Ishikawa (cell line): ENCODE results near the gene MDN1.

Experiments
- CEBPB ChIP-seq: IDR thresholded peaks from 2 replicates; pipeline ENCODE4 v1.6.1; 2012
- CREB1 ChIP-seq: IDR thresholded peaks from 2 replicates; pipeline ENCODE4 v1.6.1; 2012; ENCODE audit warnings: low read depth
- EGR1 ChIP-seq: IDR thresholded peaks from 2 replicates; pipeline ENCODE4 v1.6.1; 2012
- EP300 ChIP-seq: IDR thresholded peaks from 2 replicates; pipeline ENCODE4 v1.6.1; 2012; ENCODE audit warnings: borderline replicate concordance
- FOXM1 ChIP-seq: IDR thresholded peaks from 2 replicates; pipeline ENCODE4 v1.6.1; 2012; ENCODE audit warnings: low read depth, borderline replicate concordance
- NFIC ChIP-seq: IDR thresholded peaks from 2 replicates; pipeline ENCODE4 v1.6.1; 2012
- RAD21 ChIP-seq: IDR thresholded peaks from 2 replicates; pipeline ENCODE4 v1.6.1; 2012; ENCODE audit warnings: low read depth
- TAF1 ChIP-seq: IDR thresholded peaks from 2 replicates; pipeline ENCODE4 v1.6.1; 2012; ENCODE audit warnings: low read depth, mild to moderate bottlenecking
- TCF12 ChIP-seq: IDR thresholded peaks from 2 replicates; pipeline ENCODE4 v1.6.1; 2012; ENCODE audit warnings: low read depth
- TEAD4 ChIP-seq: IDR thresholded peaks from 2 replicates; pipeline ENCODE4 v1.6.1; 2012
- USF1 ChIP-seq: IDR thresholded peaks from 2 replicates; pipeline ENCODE4 v1.6.1; 2012
- YY1 ChIP-seq: IDR thresholded peaks from 2 replicates; pipeline ENCODE4 v1.6.1; 2012; ENCODE audit warnings: low read depth
- ZBTB7A ChIP-seq: IDR thresholded peaks from 2 replicates; pipeline ENCODE4 v1.6.1; 2012; ENCODE audit warnings: low read depth
- TF ChIP-seq, protein P1 (sequence below): IDR thresholded peaks from 2 replicates; pipeline ENCODE4 v1.6.1; 2012; ENCODE audit warnings: low read depth, mild to moderate bottlenecking
- TF ChIP-seq, protein P2 (sequence below): IDR thresholded peaks from 2 replicates; pipeline ENCODE4 v1.6.1; 2012

MDN1 gene

GRCh38 chr6:89763550-89763949 lies 56.0 kb downstream of the MDN1 start:
- TF ChIP-seq TAF1 (no peak), ZBTB7A (no peak), USF1 (no peak), CREB1 (no peak), CEBPB (no peak), EP300 (no peak), YY1 (no peak), NFIC (no peak), TEAD4 (no peak)
- TF ChIP-seq, protein P1, sequence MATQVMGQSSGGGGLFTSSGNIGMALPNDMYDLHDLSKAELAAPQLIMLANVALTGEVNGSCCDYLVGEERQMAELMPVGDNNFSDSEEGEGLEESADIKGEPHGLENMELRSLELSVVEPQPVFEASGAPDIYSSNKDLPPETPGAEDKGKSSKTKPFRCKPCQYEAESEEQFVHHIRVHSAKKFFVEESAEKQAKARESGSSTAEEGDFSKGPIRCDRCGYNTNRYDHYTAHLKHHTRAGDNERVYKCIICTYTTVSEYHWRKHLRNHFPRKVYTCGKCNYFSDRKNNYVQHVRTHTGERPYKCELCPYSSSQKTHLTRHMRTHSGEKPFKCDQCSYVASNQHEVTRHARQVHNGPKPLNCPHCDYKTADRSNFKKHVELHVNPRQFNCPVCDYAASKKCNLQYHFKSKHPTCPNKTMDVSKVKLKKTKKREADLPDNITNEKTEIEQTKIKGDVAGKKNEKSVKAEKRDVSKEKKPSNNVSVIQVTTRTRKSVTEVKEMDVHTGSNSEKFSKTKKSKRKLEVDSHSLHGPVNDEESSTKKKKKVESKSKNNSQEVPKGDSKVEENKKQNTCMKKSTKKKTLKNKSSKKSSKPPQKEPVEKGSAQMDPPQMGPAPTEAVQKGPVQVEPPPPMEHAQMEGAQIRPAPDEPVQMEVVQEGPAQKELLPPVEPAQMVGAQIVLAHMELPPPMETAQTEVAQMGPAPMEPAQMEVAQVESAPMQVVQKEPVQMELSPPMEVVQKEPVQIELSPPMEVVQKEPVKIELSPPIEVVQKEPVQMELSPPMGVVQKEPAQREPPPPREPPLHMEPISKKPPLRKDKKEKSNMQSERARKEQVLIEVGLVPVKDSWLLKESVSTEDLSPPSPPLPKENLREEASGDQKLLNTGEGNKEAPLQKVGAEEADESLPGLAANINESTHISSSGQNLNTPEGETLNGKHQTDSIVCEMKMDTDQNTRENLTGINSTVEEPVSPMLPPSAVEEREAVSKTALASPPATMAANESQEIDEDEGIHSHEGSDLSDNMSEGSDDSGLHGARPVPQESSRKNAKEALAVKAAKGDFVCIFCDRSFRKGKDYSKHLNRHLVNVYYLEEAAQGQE: no peak

DNA sequence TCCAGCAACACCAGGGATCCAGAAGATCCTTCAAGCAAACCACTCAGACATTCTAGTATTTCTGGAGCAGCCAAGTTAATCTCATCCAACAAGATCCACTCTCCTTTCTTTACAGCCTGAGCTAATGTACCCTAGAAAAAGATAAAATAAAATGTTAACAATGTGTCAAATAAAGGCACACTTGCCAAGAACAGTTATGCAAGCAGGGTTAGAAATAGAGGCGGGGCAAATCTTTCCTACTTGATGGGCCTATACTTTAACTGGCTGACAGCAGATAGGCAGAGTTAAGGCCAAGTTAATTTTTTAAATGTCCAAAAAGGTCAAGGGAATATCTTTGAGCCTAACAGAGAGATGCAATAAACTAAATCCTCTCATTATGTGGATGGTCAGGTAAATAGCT lies 60.8 kb downstream of the MDN1 start:
- TF ChIP-seq YY1 (no peak), RAD21 (no peak), TCF12 (no peak), CREB1 (no peak), USF1 (no peak), FOXM1 (no peak), ZBTB7A (no peak), TAF1 (no peak), TEAD4 (no peak), CEBPB (no peak)

DNA sequence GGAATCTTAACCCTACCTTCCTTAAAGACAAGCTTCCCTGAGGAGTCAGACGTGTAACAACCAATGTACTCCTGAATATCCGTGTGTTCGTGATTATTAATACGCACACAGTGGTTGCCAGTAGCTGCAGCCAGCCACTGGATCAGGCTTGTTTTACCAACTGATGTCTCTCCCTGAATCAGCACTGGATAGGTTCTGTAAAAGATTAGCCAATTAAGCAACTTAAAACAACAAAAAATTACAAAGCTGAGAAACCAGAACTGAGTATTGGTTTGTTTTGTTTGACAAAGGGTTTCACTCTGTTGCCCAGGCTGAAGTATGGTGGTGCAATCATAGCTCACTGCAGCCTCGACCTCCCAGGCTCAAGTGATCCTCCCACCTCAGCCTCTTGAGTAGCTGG lies 69.3 kb downstream of the MDN1 start:
- TF ChIP-seq RAD21 (no peak), NFIC (no peak), CREB1 (no peak), ZBTB7A (no peak), YY1 (no peak), USF1 (no peak)

DNA sequence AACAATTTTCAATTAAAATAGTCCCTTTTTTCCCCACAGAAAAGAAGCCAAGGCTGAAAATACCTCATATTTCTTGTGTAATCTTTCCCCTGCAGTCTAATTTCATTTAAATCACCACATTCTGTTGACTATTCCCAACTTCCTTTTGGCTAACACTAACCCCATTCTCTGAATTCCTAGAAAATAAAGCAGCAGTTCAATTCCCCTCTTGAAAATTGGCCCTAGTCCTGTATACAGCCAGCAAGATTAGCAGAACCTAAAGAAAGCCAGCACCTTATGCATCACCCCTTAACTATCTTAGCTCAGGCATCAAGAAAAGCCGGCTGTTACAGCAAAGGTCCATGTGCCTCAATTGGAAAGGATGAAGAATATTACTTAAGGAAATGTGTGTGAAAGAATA lies 69.7 kb downstream of the MDN1 start:
- TF ChIP-seq, protein P2, sequence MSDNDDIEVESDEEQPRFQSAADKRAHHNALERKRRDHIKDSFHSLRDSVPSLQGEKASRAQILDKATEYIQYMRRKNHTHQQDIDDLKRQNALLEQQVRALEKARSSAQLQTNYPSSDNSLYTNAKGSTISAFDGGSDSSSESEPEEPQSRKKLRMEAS: no peak
- TF ChIP-seq FOXM1 (no peak), YY1 (no peak), EGR1 (no peak), USF1 (no peak)
- TF ChIP-seq, protein P1: no peak

GRCh38 chr6:89745716-89746115 lies 73.9 kb downstream of the MDN1 start:
- TF ChIP-seq TEAD4: no peak
- no peak for TF ChIP-seq EGR1
- TF ChIP-seq YY1: no peak
- no peak for TF ChIP-seq USF1
- TF ChIP-seq RAD21: no peak

DNA sequence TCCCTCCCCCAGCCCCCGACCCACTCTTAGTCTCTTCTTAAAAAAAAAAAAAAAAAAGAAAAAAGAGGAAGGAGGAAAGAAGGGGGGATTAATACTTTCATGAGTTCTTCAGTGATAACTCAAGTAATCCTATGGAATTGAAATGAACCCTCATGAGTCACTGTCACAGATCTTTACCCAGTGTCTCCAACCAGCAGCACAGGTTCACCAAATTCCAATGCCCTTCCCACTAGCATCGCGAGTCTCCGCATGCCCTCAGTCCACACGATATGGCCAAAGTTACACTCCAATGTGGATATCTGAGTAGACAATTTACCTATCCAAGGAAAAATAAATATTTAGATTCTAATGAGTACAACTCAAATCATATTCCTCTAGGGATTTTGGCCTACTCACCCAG lies 74.5 kb downstream of the MDN1 start:
- TF ChIP-seq TAF1: no peak
- TF ChIP-seq TCF12: no peak
- TF ChIP-seq, protein P1: no peak
- TF ChIP-seq TEAD4: no peak
- no peak for TF ChIP-seq USF1
- TF ChIP-seq EP300: no peak
- TF ChIP-seq EGR1: no peak
- TF ChIP-seq, protein P2: no peak
- TF ChIP-seq CEBPB: no peak
